K562 (cell line): ENCODE data around the gene FHIT. TPM values are rescaled to one million over a fixed set of nuclear protein-coding genes. Genes with fewer than 3 reads are reported as not detected.

Experiments used
- BRF1 ChIP-seq: IDR thresholded peaks from 3 replicates; pipeline ENCODE4 v1.6.1; 2011; ENCODE audit warnings: borderline replicate concordance, mild to moderate bottlenecking; ENCODE audit not compliant: insufficient read length; ENCODE audit errors: extremely low read depth
- GATAD2A ChIP-seq: fragments of 450-650 bp; IDR thresholded peaks from 2 replicates; pipeline ENCODE4 v1.6.1; 2017
- MAFK ChIP-seq: IDR thresholded peaks from 2 replicates; pipeline ENCODE4 v1.6.1; 2011; ENCODE audit warnings: low read length, improper control_type of control experiment
- MED1 ChIP-seq: sonication (generic); formaldehyde crosslinking; IDR thresholded peaks from 2 replicates; pipeline ENCODE4 v1.8.1; 2023; ENCODE audit warnings: missing genetic modification reagents, borderline replicate concordance
- MTA3 ChIP-seq: fragments of 450-650 bp; formaldehyde crosslinking; IDR thresholded peaks from 2 replicates; pipeline ENCODE4 v1.6.1; 2017; ENCODE audit warnings: mild to moderate bottlenecking, borderline replicate concordance
- MYC ChIP-seq, 2 experiments: fragments of 250-450 bp in 1 of 2; sonication (Bioruptor Pico) in 1 of 2; IDR thresholded peaks; 2 replicates each; pipeline versions ENCODE4 v1.5.1 to v1.6.1; 2012 to 2021; ENCODE audit warnings: low read depth in 2 of 2, borderline replicate concordance in 1 of 2, improper control_type of control experiment in 1 of 2, low read length in 1 of 2, mild to moderate bottlenecking in 1 of 2, moderate library complexity in 1 of 2
- NONO ChIP-seq, 2 experiments: fragments of 200-400 bp in 1 of 2; fragments of 450-650 bp in 1 of 2; formaldehyde crosslinking in 1 of 2; IDR thresholded peaks; 2 replicates each; pipeline ENCODE4 v1.6.1; 2017; ENCODE audit warnings: low read depth in 2 of 2, mild to moderate bottlenecking in 2 of 2, moderate library complexity in 2 of 2, low read length in 1 of 2
- TAF1 ChIP-seq: IDR thresholded peaks from 2 replicates; pipeline ENCODE4 v1.6.1; 2011; ENCODE audit warnings: mild to moderate bottlenecking, low read length, moderate library complexity; ENCODE audit not compliant: insufficient read depth, control insufficient read depth, severe bottlenecking; ENCODE audit errors: extremely low read depth
- ZFX ChIP-seq: sonication (generic); formaldehyde crosslinking; IDR thresholded peaks from 2 replicates; pipeline ENCODE4 v1.8.0; 2022; ENCODE audit warnings: mild to moderate bottlenecking, missing genetic modification reagents, moderate library complexity
- polyA plus RNA-seq, 8 experiments: library from polyadenylated mRNA; depleted of rRNA in 4 of 8; stranded (reverse) in 5 of 8; unstranded in 3 of 8; fragments of >200 nt; fragmentation: Nextera tagmentation in 2 of 8; fragmentation: Illumina TruSeq in 1 of 8; extraction: Ambion mirVana in 2 of 8; extraction: Trizol in 1 of 8; gene quantifications; 2 replicates each; pipeline versions ENCODE4 v1.2.1 to v1.2.3, GENCODE V29; 2011 to 2014; ENCODE audit warnings: inconsistent platforms in 1 of 8, missing spikeins in 1 of 8
- total RNA-seq, 7 experiments: library from RNA; depleted of rRNA in 6 of 7; stranded (reverse); fragments of >200 nt in 6 of 7; fragmentation: Illumina TruSeq in 2 of 7; extraction: Trizol in 2 of 7; gene quantifications; 2 replicates each; pipeline versions ENCODE4 v1.2.1 to v1.2.3, GENCODE V29; 2011 to 2021; ENCODE audit warnings: low replicate concordance in 1 of 7
- TF ChIP-seq, protein P1 (sequence below): fragments of 450-650 bp; formaldehyde crosslinking; IDR thresholded peaks from 2 replicates; pipeline ENCODE4 v1.4.0; 2020; ENCODE audit warnings: mild to moderate bottlenecking, mixed read lengths
- TF ChIP-seq, protein P2 (sequence below): fragments of 250-450 bp; sonication (Bioruptor Pico); IDR thresholded peaks from 2 replicates; pipeline ENCODE4 v1.5.0; 2021
- TF ChIP-seq, protein P3 (sequence below), 2 experiments: fragments of 450-650 bp; conservative IDR thresholded peaks; 2 replicates each; pipeline ENCODE4 v1.6.1; 2017; ENCODE audit warnings: mild to moderate bottlenecking in 2 of 2, moderate library complexity in 2 of 2

Gene FHIT
- total and polyA plus RNA-seq, 9 of the 15 experiments (the other 6 are each of a cell fraction or from before 2014, with no cell fraction given) = 1.7 to 9.1 (median 4.3) TPM

DNA sequence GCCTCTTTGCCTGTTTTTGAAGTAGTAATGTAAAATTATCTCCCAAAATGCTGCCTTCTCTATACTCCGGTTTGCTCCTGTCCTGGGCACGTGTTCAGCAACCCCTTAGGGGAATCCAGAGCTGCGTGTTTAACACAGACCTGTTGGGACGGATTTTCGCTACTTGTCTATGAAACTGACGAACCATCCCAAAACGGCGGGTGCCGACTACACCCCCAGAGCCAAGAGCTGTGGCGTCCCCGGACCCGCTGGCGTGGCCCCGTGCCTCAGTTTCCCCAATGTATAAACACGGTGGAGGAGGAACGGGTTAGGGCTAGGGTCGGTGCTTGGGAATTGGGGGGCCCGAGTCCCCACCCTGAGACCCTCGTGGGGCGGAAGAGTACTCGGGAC is 473 bp downstream of the FHIT start (continued):
- TF ChIP-seq, protein P1, sequence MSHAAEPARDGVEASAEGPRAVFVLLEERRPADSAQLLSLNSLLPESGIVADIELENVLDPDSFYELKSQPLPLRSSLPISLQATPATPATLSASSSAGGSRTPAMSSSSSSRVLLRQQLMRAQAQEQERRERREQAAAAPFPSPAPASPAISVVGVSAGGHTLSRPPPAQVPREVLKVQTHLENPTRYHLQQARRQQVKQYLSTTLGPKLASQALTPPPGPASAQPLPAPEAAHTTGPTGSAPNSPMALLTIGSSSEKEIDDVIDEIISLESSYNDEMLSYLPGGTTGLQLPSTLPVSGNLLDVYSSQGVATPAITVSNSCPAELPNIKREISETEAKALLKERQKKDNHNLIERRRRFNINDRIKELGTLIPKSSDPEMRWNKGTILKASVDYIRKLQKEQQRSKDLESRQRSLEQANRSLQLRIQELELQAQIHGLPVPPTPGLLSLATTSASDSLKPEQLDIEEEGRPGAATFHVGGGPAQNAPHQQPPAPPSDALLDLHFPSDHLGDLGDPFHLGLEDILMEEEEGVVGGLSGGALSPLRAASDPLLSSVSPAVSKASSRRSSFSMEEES (CRISPR knock-in tag) = no peak
- TF ChIP-seq GATAD2A = no peak
- no peak for TF ChIP-seq NONO (IDR thresholded peaks at IDR 0.05; ENCODE audit: low read depth in 2 of 2, low read length in 1 of 2)
- TF ChIP-seq MTA3 = no peak
- no peak for TF ChIP-seq MED1
- TF ChIP-seq TAF1 = no peak
- peak; percentile 51 for TF ChIP-seq MYC (IDR thresholded peaks at IDR 0.05; ENCODE audit: low read depth, low read length)
- TF ChIP-seq MYC (CRISPR knock-in tag; IDR thresholded peaks at IDR 0.05; ENCODE audit: borderline replicate concordance, low read depth) = no peak
- no peak for TF ChIP-seq BRF1
- TF ChIP-seq, protein P2, sequence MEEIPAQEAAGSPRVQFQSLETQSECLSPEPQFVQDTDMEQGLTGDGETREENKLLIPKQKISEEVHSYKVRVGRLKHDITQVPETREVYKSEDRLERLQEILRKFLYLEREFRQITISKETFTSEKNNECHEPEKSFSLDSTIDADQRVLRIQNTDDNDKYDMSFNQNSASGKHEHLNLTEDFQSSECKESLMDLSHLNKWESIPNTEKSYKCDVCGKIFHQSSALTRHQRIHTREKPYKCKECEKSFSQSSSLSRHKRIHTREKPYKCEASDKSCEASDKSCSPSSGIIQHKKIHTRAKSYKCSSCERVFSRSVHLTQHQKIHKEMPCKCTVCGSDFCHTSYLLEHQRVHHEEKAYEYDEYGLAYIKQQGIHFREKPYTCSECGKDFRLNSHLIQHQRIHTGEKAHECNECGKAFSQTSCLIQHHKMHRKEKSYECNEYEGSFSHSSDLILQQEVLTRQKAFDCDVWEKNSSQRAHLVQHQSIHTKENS (CRISPR knock-in tag) = no peak
- no peak for TF ChIP-seq MAFK
- TF ChIP-seq, protein P3, sequence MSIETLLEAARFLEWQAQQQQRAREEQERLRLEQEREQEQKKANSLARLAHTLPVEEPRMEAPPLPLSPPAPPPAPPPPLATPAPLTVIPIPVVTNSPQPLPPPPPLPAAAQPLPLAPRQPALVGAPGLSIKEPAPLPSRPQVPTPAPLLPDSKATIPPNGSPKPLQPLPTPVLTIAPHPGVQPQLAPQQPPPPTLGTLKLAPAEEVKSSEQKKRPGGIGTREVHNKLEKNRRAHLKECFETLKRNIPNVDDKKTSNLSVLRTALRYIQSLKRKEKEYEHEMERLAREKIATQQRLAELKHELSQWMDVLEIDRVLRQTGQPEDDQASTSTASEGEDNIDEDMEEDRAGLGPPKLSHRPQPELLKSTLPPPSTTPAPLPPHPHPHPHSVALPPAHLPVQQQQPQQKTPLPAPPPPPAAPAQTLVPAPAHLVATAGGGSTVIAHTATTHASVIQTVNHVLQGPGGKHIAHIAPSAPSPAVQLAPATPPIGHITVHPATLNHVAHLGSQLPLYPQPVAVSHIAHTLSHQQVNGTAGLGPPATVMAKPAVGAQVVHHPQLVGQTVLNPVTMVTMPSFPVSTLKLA (conservative IDR thresholded peaks at IDR 0.05) = peak; percentile 6 to 26; a peak in 3 of 4 replicates
- TF ChIP-seq ZFX (CRISPR knock-in tag) = no peak
